Naive thymus-derived CD4-positive, alpha-beta T cell (primary cell): ENCODE data around the gene MRFAP1. TPM values are rescaled to one million over a fixed set of nuclear protein-coding genes. Genes with fewer than 3 reads are reported as not detected.

Source experiments
- ATAC-seq: fragments of 150-1000 bp; cut with Tn5 transposase; 2 replicates; pipeline ENCODE4 v1.10.0; 2021; ENCODE audit warnings: mild to moderate bottlenecking, moderate library complexity
- CTCF ChIA-PET: fragments of 350-600 bp; sonication (Branson Sonifier 250); formaldehyde crosslinking; loops from one replicate; lab custom pipeline; 2021; ENCODE audit warnings: antibody characterized with exemption; lab: Charles Lee
- POLR2A ChIA-PET: fragments of 350-600 bp; sonication (Branson Sonifier 250); formaldehyde crosslinking; loops from one replicate; lab custom pipeline; 2021; ENCODE audit warnings: antibody characterized with exemption, inconsistent platforms; lab: Charles Lee
- DNase-seq, 9 donors: peaks; one replicate each; pipeline versions ENCODE4 v3.0.0 to v3.0.0-alpha.2; 2020 to 2022; ENCODE audit warnings: mixed read lengths in 1 of 9
- H3K27ac ChIP-seq: one replicate; pipeline ENCODE4 v1.7.0; 2013; ENCODE audit warnings: mild to moderate bottlenecking, low read depth, low read length, moderate library complexity
- H3K27me3 ChIP-seq, 2 donors: one replicate each; pipeline ENCODE4 v1.7.0; 2013; ENCODE audit warnings: low read length in 2 of 2, mild to moderate bottlenecking in 2 of 2, moderate library complexity in 2 of 2; ENCODE audit not compliant: control insufficient read depth in 2 of 2, insufficient read depth in 2 of 2
- H3K36me3 ChIP-seq, 3 experiments: 1 replicate in 2 of 3; 2 replicates in 1 of 3; pipeline ENCODE4 v1.7.0; 2013; ENCODE audit warnings: low read length in 3 of 3, mild to moderate bottlenecking in 3 of 3, moderate library complexity in 1 of 3; ENCODE audit not compliant: insufficient read depth in 3 of 3, control insufficient read depth in 2 of 3
- H3K4me1 ChIP-seq, 2 donors: one replicate each; pipeline ENCODE4 v1.7.0; 2013; ENCODE audit warnings: low read length in 2 of 2, mild to moderate bottlenecking in 2 of 2, moderate library complexity in 1 of 2; ENCODE audit not compliant: control insufficient read depth in 2 of 2, insufficient read depth in 2 of 2
- H3K4me3 ChIP-seq: 2 replicates; pipeline ENCODE4 v1.7.0; 2013; ENCODE audit warnings: mild to moderate bottlenecking, low read length
- H3K9me3 ChIP-seq, 3 experiments: 1 replicate in 2 of 3; 2 replicates in 1 of 3; pipeline ENCODE4 v1.7.0; 2013; ENCODE audit warnings: low read length in 3 of 3; ENCODE audit not compliant: control insufficient read depth in 2 of 3
- H3K27ac Mint-ChIP-seq, 9 donors: one replicate each; pipeline ENCODE4 v1.8.0; 2020 to 2022; ENCODE audit warnings: mixed read lengths in 9 of 9, mild to moderate bottlenecking in 8 of 9, moderate library complexity in 5 of 9, inconsistent platforms in 2 of 9
- H3K27me3 Mint-ChIP-seq, 5 donors: one replicate each; pipeline ENCODE4 v1.8.0; 2021 to 2022; ENCODE audit warnings: mixed read lengths in 5 of 5, mild to moderate bottlenecking in 1 of 5
- H3K36me3 Mint-ChIP-seq, 5 donors: one replicate each; pipeline ENCODE4 v1.8.0; 2020 to 2022; ENCODE audit warnings: mixed read lengths in 5 of 5, mild to moderate bottlenecking in 3 of 5, inconsistent platforms in 1 of 5
- H3K4me1 Mint-ChIP-seq, 7 donors: one replicate each; pipeline ENCODE4 v1.8.0; 2020 to 2022; ENCODE audit warnings: mixed read lengths in 7 of 7, mild to moderate bottlenecking in 3 of 7, inconsistent platforms in 1 of 7
- H3K4me3 Mint-ChIP-seq, 10 donors: one replicate each; pipeline ENCODE4 v1.8.0; 2020 to 2022; ENCODE audit warnings: mild to moderate bottlenecking in 10 of 10, mixed read lengths in 10 of 10, moderate library complexity in 6 of 10, inconsistent platforms in 2 of 10
- H3K9me3 Mint-ChIP-seq, 11 donors: one replicate each; pipeline ENCODE4 v1.8.0; 2020 to 2022; ENCODE audit warnings: mixed read lengths in 11 of 11, mild to moderate bottlenecking in 4 of 11, inconsistent platforms in 1 of 11, moderate library complexity in 1 of 11
- intact Hi-C, 2 donors: fragments of 100-400 bp; cut with micrococcal nuclease; formaldehyde crosslinking; loops; one replicate each; pipeline ENCODE4 v1.15.1; 2023
- polyA plus RNA-seq, 2 donors: library from polyadenylated mRNA; unstranded; fragments of 300-500 nt; fragmentation: Illumina TruSeq; gene quantifications; one replicate each; pipeline ENCODE4 v1.2.3, GENCODE V29; 2021
- total RNA-seq, 6 experiments: library from RNA in 5 of 6; stranded (reverse) in 5 of 6; gene quantifications; 1 replicate in 5 of 6; 2 replicates in 1 of 6; pipeline ENCODE4 v1.2.3 and lab custom pipeline; 2021 to 2026

Gene MRFAP1
- total and polyA plus RNA-seq, 7 experiments from 2014 or later = 120 to 199 (median 139) TPM

GRCh38 chr4:6686104-6686787, 45.8 kb downstream of the MRFAP1 start:
- H3K9me3 Mint-ChIP-seq = peaks cover 0 to 2% (median 0%) of the 10 kb centered on the region in 11 donors
- Histone ChIP-seq H3K9me3 (no peaks in the 10 kb centered on the region), H3K36me3 (no peaks in the 10 kb centered on the region), H3K4me1 (peaks cover 29 to 43% of the 10 kb centered on the region in 2 donors), H3K27me3 (no peaks in the 10 kb centered on the region), H3K4me3 (no peak overlapping the region), H3K27ac (no peak overlapping the region)
- ATAC-seq (no peak), DNase-seq (no peak)
- H3K36me3 Mint-ChIP-seq = peaks cover 0 to 32% (median 0%) of the 10 kb centered on the region in 5 donors
- H3K27me3 Mint-ChIP-seq = no peaks in the 10 kb centered on the region
- intact Hi-C loops = no loop called here
- ChIA-PET CTCF (interaction anchor here (0.8 to 5.5 kb wide), 5 partner anchors 11 to 187 kb away, joined by 3 to 61 read pairs (median 3); a partner anchor contains a TSS), POLR2A (interaction anchor here (0.6 to 19.4 kb wide), 9 partner anchors 10 to 223 kb away, joined by 3 to 552 read pairs (median 15); partner anchors contain the start of genes BLOC1S4, MRFAP1, MRFAP1L1 and TBC1D14)
- peak overlapping the region in 1 of 10 donors; percentile 25 for H3K4me3 Mint-ChIP-seq
- peak overlapping the region in 8 of 9 donors; percentile 36 to 97 (median 72) for H3K27ac Mint-ChIP-seq
- peaks cover 24 to 69% (median 43%) of the 10 kb centered on the region in 7 donors for H3K4me1 Mint-ChIP-seq

- ATAC-seq (no peak), DNase-seq (no peak)
- peaks cover 0 to 2% (median 0%) of the 10 kb centered on the region in 11 donors for H3K9me3 Mint-ChIP-seq
- H3K36me3 Mint-ChIP-seq = peaks cover 0 to 26% (median 0%) of the 10 kb centered on the region in 5 donors
- ChIA-PET POLR2A (interaction anchor here (0.5 to 19.4 kb wide), 9 partner anchors 8 to 47 kb away, joined by 3 to 552 read pairs (median 9); partner anchors contain the start of genes BLOC1S4, MRFAP1 and MRFAP1L1), CTCF (interaction anchor here (1.3 to 5.5 kb wide), 4 partner anchors 11 to 48 kb away, joined by 3 to 61 read pairs (median 17); partner anchors contain the start of gene MRFAP1)
- peak overlapping the region; percentile 61 for H3K27ac ChIP-seq
- no peaks in the 10 kb centered on the region for H3K27me3 Mint-ChIP-seq
- H3K4me3 Mint-ChIP-seq = peak overlapping the region in 7 of 10 donors; percentile 52 to 92 (median 75)
- H3K4me3 ChIP-seq = peak overlapping the region; percentile 43
- peak overlapping the region; percentile 67 to 99 (median 96) for H3K27ac Mint-ChIP-seq
- intact Hi-C loops = loop anchor here in 1 of 2 donors (1.0 kb wide), 1 partner anchor 8 kb away; no protein-coding TSS in a partner anchor
- peaks cover 46 to 58% of the 10 kb centered on the region in 2 donors for H3K4me1 ChIP-seq
- H3K36me3 ChIP-seq = no peaks in the 10 kb centered on the region
- peaks cover 35 to 74% (median 57%) of the 10 kb centered on the region in 7 donors for H3K4me1 Mint-ChIP-seq
- no peaks in the 10 kb centered on the region for H3K27me3 ChIP-seq
- no peaks in the 10 kb centered on the region for H3K9me3 ChIP-seq
These were observed 47.7 kb downstream of the MRFAP1 start for GRCh38 chr4:6687947-6688878.

GRCh38 chr4:6688879-6689505, 48.5 kb downstream of the MRFAP1 start:
- no peaks in the 10 kb centered on the region for H3K27me3 Mint-ChIP-seq
- peak overlapping the region; percentile 43 for H3K4me3 ChIP-seq
- ChIA-PET POLR2A (interaction anchor here (0.5 to 19.4 kb wide), 9 partner anchors 7 to 253 kb away, joined by 3 to 552 read pairs (median 12); partner anchors contain the start of genes BLOC1S4, MRFAP1 and MRFAP1L1), CTCF (interaction anchor here (0.6 to 5.5 kb wide), 4 partner anchors 12 to 49 kb away, joined by 4 to 61 read pairs (median 17); partner anchors contain the start of gene MRFAP1)
- H3K4me1 ChIP-seq = peaks cover 53 to 66% of the 10 kb centered on the region in 2 donors
- peaks cover 0 to 26% (median 0%) of the 10 kb centered on the region in 5 donors for H3K36me3 Mint-ChIP-seq
- peak overlapping the region; percentile 93 to 99 (median 96) for H3K27ac Mint-ChIP-seq
- no peaks in the 10 kb centered on the region for H3K27me3 ChIP-seq
- H3K4me1 Mint-ChIP-seq = peaks cover 38 to 82% (median 64%) of the 10 kb centered on the region in 7 donors
- ATAC-seq (peak; percentile 79), DNase-seq (peak in 3 of 9 donors; percentile 18 to 79 (median 62))
- H3K27ac ChIP-seq = peak overlapping the region; percentile 61
- H3K9me3 Mint-ChIP-seq = peaks cover 0 to 2% (median 0%) of the 10 kb centered on the region in 11 donors
- intact Hi-C loops = loop anchor here (1.0 kb wide), 5 partner anchors 7 to 49 kb away; partner anchors contain the start of genes BLOC1S4 (in 1 of the 2), MRFAP1 (in 1 of the 2) and MRFAP1L1 (in 1 of the 2)
- H3K9me3 ChIP-seq = no peaks in the 10 kb centered on the region
- no peaks in the 10 kb centered on the region for H3K36me3 ChIP-seq
- peak overlapping the region in 9 of 10 donors; percentile 16 to 92 (median 66) for H3K4me3 Mint-ChIP-seq

GRCh38 chr4:6689506-6689960, 49.0 kb downstream of the MRFAP1 start:
- no peak for DNase-seq
- intact Hi-C loops = loop anchor here (1.0 kb wide), 4 partner anchors 15 to 49 kb away; partner anchors contain the start of genes BLOC1S4 (in 1 of the 2), MRFAP1 (in 1 of the 2) and MRFAP1L1 (in 1 of the 2)
- Histone ChIP-seq H3K9me3 (no peaks in the 10 kb centered on the region), H3K4me1 (peaks cover 59 to 72% of the 10 kb centered on the region in 2 donors), H3K36me3 (no peaks in the 10 kb centered on the region), H3K27ac (peak overlapping the region; percentile 65), H3K27me3 (no peaks in the 10 kb centered on the region), H3K4me3 (peak overlapping the region; percentile 43)
- Mint-ChIP-seq H3K4me1 (peaks cover 39 to 87% (median 69%) of the 10 kb centered on the region in 7 donors), H3K36me3 (peaks cover 0 to 26% (median 0%) of the 10 kb centered on the region in 5 donors), H3K4me3 (peak overlapping the region in 9 of 10 donors; percentile 34 to 92 (median 77)), H3K9me3 (peaks cover 0 to 2% (median 0%) of the 10 kb centered on the region in 11 donors), H3K27me3 (no peaks in the 10 kb centered on the region), H3K27ac (peak overlapping the region; percentile 93 to 99 (median 96))
- CTCF ChIA-PET = interaction anchor here (0.5 to 5.5 kb wide), 8 partner anchors 12 to 226 kb away, joined by 3 to 61 read pairs (median 5); partner anchors contain the start of genes BLOC1S4 and MRFAP1
- POLR2A ChIA-PET = interaction anchor here (0.9 to 19.4 kb wide), 8 partner anchors 9 to 252 kb away, joined by 3 to 552 read pairs (median 12); partner anchors contain the start of genes BLOC1S4, MRFAP1 and MRFAP1L1
- ATAC-seq = no peak
